HL-60 (cell line): ENCODE results near the gene CGRRF1.

Source experiments
- DNase-seq, 2 experiments: peaks; one replicate each; pipeline ENCODE4 v3.0.0-alpha.2; 2010 to 2020; ENCODE audit warnings: low read depth in 1 of 2, low spot score in 1 of 2
- H3K27ac ChIP-seq: fragments of 250-450 bp; sonication (Bioruptor Pico); replicated peaks from 2 replicates; pipeline ENCODE4 v1.5.1; 2020; ENCODE audit warnings: mild to moderate bottlenecking, moderate library complexity
- H3K27me3 ChIP-seq: fragments of 250-450 bp; sonication (Bioruptor Pico); 2 replicates; pipeline ENCODE4 v1.5.1; 2021; ENCODE audit warnings: mild to moderate bottlenecking, moderate library complexity; ENCODE audit not compliant: insufficient read depth, poor library complexity, severe bottlenecking
- H3K4me3 ChIP-seq: replicated peaks from 2 replicates; pipeline ENCODE4 v1.5.1; 2011; ENCODE audit warnings: mild to moderate bottlenecking, control low read depth, low read length; ENCODE audit not compliant: insufficient read depth
- GABPA ChIP-seq: IDR thresholded peaks from 2 replicates; pipeline ENCODE4 v1.6.1; 2012; ENCODE audit warnings: low read depth
- POLR2AphosphoS5 ChIP-seq: IDR thresholded peaks from 2 replicates; pipeline ENCODE4 v1.6.1; 2012; ENCODE audit warnings: low read depth
- SPI1 ChIP-seq: IDR thresholded peaks from 2 replicates; pipeline ENCODE4 v1.6.1; 2012; ENCODE audit warnings: low read depth, mild to moderate bottlenecking, borderline replicate concordance
- TF ChIP-seq, protein P1 (sequence below): IDR thresholded peaks from one replicate; pipeline ENCODE4 v1.5.1; 2011; ENCODE audit warnings: low read length, control low read depth, inconsistent platforms; ENCODE audit not compliant: insufficient read depth
- TF ChIP-seq, protein P2 (sequence below): IDR thresholded peaks from 2 replicates; pipeline ENCODE4 v1.6.1; 2012; ENCODE audit warnings: low read depth; ENCODE audit not compliant: insufficient replicate concordance

CGRRF1 gene

DNA sequence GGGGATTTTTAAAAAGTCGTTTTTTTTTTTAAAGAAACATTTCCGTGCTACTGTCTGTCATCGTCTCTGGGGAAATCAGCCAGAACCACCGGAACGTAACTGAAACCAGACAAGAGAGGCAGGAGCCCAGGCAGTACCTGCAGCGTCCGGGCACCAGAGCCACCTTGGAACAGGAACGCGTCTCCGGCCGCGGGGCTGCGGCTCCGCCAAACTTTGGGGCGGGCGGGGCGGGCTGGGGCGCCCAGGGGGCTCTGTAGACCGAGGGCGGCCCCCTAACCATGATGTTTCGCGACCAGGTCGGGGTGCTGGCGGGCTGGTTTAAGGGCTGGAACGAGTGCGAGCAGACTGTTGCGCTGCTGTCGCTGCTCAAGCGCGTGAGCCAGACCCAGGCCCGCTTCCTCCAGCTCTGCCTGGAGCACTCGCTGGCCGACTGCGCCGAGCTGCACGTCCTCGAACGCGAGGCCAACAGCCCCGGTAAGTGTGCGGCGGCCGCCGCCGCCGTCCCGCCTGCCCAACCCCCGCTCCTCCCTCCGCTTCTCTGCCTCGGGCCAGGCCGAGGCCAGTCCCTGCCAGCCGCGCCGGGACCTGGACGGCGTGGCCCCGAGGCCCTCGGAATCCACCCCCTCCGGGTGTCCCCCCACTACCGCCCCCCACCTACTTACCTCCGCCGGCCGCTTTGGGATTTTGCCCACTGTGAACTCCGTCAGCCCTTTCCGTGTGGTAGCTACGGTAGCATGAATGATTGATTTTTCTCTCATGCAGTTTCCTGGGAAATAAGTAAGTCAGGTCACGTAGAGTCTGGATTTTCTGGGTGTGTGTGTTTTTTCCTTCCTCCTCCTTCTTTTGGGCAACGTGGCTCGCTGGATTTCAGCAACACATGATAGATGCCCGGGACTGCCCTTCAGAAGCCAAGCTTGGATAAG is 58.2 kb downstream of the CGRRF1 start:
- TF ChIP-seq GABPA (no peak), POLR2AphosphoS5 (no peak), SPI1 (no peak)
- TF ChIP-seq, protein P1, sequence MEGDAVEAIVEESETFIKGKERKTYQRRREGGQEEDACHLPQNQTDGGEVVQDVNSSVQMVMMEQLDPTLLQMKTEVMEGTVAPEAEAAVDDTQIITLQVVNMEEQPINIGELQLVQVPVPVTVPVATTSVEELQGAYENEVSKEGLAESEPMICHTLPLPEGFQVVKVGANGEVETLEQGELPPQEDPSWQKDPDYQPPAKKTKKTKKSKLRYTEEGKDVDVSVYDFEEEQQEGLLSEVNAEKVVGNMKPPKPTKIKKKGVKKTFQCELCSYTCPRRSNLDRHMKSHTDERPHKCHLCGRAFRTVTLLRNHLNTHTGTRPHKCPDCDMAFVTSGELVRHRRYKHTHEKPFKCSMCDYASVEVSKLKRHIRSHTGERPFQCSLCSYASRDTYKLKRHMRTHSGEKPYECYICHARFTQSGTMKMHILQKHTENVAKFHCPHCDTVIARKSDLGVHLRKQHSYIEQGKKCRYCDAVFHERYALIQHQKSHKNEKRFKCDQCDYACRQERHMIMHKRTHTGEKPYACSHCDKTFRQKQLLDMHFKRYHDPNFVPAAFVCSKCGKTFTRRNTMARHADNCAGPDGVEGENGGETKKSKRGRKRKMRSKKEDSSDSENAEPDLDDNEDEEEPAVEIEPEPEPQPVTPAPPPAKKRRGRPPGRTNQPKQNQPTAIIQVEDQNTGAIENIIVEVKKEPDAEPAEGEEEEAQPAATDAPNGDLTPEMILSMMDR = no peak
- TF ChIP-seq, protein P2, sequence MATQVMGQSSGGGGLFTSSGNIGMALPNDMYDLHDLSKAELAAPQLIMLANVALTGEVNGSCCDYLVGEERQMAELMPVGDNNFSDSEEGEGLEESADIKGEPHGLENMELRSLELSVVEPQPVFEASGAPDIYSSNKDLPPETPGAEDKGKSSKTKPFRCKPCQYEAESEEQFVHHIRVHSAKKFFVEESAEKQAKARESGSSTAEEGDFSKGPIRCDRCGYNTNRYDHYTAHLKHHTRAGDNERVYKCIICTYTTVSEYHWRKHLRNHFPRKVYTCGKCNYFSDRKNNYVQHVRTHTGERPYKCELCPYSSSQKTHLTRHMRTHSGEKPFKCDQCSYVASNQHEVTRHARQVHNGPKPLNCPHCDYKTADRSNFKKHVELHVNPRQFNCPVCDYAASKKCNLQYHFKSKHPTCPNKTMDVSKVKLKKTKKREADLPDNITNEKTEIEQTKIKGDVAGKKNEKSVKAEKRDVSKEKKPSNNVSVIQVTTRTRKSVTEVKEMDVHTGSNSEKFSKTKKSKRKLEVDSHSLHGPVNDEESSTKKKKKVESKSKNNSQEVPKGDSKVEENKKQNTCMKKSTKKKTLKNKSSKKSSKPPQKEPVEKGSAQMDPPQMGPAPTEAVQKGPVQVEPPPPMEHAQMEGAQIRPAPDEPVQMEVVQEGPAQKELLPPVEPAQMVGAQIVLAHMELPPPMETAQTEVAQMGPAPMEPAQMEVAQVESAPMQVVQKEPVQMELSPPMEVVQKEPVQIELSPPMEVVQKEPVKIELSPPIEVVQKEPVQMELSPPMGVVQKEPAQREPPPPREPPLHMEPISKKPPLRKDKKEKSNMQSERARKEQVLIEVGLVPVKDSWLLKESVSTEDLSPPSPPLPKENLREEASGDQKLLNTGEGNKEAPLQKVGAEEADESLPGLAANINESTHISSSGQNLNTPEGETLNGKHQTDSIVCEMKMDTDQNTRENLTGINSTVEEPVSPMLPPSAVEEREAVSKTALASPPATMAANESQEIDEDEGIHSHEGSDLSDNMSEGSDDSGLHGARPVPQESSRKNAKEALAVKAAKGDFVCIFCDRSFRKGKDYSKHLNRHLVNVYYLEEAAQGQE = no peak
- peak overlapping the region; percentile 42 for H3K4me3 ChIP-seq
- H3K27ac ChIP-seq = no peak overlapping the region
- DNase-seq = peak in 1 of 2 experiments; percentile 25
- H3K27me3 ChIP-seq = peaks cover 44% of the 10 kb centered on the region

DNA sequence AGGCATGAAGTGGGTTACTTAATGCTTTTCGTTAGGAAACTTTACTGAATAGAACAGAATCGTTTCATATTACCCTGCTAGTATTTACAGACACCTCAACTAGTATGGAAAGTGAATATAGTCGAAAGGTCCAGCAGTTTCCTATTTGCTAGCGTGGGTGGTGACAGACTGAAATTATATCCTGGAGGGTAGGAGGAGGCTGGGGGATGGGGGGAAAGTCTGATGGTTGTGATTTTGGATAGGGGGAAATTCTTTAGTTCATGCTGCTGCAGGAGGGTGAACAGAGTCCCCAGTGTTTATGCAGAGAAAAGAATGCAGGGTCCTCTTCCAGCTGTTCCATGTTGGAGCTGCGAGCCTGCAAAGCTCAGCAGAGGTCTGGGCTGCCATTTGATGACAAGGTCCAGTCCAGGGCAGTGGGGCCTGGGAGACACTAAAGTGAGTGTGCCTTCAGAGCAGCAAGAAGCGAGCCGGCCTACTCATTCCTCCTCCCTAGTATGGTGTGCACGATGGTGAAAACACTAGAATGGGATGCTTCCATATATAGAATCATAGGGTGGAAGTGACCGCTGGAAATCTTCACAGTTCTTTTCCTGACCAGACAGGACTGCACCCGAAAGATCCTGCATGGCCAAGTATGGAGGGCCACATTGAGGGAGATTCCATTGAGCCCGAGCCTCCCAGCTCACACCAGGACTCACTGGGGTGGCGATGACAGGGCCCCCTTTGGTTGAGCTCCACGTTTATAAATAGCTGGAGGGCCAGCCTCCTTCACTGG is 59.3 kb downstream of the CGRRF1 start:
- Histone ChIP-seq H3K27ac (no peak overlapping the region), H3K27me3 (peaks cover 44% of the 10 kb centered on the region), H3K4me3 (no peak overlapping the region)
- no peak for TF ChIP-seq SPI1
- no peak for TF ChIP-seq POLR2AphosphoS5
- no peak for TF ChIP-seq GABPA
- TF ChIP-seq, protein P2 = no peak
- TF ChIP-seq, protein P1 = no peak
- no peak for DNase-seq

DNA sequence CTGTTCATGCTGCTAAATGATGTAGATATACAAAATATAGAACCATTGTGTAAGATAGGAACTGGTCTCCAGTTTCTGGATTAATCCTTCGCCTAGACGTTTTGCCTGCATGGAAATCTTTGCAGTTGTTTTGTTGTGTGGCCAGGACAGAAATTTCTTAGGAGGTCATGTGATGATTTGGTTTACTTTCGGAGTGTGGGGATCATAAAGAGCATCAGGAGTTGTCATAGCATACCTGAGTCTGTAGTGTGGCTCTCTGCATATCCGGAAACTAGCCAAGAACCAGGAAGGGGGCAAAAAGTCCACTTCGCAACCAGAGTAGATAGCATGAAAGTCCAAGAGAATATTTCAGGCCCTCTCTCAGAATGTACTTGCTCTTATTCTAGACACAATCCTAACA is 60.3 kb downstream of the CGRRF1 start:
- TF ChIP-seq SPI1 = no peak
- TF ChIP-seq POLR2AphosphoS5 = no peak
- no peak for TF ChIP-seq GABPA
- TF ChIP-seq, protein P2 = no peak
- TF ChIP-seq, protein P1 = no peak
- DNase-seq = no peak
- H3K27me3 ChIP-seq = peaks cover 34% of the 10 kb centered on the region
- no peak overlapping the region for H3K27ac ChIP-seq
- H3K4me3 ChIP-seq = no peak overlapping the region
